NCI-H774 (cell line): Measurements from ENCODE around the gene SPEF1.

Source experiments
- DNase-seq: peaks from one replicate; lab custom pipeline; 2025; lab: John Stamatoyannopoulos, UW

SPEF1 gene

DNA sequence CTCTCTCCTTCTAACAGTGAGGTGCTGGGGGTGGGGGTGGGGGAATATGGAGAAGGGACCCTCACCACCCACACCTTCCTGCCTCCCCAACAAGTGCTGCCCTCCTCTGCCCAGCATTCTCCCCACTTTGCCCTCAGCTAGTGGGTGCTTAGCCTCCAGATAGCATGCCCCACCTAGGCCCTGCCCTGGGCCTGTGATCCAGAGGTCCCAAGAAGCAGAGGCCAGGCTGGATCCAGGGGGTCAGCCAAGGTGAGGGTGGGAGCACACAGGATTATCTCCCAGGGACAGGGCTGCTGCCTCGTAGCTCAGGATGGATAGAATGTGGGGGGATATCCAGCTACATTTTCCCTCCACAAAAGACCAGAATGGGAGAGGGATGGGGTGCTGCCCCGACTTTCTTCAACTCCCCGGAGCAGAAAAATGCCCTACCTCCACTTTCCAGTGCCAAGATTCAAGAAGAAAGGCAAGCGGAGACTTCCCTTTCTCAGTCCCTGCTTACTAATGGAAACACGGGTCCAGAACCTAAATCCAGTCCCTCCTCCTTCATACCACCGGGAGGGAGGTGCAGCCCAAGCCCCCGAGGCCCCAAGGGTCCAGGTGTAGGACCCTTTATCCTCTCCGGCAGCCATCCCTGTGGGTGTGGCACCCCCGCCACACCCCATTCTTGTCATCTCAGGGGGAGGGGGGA, 14.7 kb downstream of the SPEF1 start:
- DNase-seq = no peak

DNA sequence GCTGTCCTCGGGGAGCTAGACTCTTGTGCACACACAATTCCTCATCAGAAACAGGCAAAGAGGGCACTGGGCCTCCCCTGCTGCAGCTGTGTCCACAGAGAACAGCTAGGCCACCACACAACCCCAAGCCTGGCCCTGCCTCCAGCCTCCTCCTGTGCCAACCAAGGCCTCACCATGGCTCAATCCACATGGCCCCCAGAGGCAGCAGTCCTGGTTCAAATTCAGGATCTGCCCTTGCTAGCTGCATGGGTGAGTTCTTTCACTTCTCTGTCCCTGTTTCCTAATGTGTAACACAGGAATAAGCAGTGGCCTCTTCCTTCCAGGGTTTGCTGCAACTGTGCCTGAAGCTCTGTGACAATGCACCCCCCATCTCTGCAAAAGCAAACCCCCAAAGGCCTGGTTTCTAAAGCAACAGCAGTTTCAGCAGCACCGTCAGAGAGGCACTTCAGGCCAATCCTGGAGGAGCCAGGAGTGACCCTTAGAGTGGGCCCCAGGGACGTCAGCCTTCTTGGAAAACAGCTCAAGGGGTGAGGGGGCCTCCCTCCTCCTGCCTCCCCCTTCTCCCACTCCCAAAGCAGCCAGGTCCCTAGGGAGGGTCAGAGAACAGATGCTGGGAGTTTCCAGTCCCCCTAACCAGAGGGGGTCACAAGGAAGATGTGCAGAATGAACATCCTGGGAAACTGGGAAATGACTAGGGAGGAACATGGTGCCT, 15.9 kb downstream of the SPEF1 start:
- no peak for DNase-seq

DNA sequence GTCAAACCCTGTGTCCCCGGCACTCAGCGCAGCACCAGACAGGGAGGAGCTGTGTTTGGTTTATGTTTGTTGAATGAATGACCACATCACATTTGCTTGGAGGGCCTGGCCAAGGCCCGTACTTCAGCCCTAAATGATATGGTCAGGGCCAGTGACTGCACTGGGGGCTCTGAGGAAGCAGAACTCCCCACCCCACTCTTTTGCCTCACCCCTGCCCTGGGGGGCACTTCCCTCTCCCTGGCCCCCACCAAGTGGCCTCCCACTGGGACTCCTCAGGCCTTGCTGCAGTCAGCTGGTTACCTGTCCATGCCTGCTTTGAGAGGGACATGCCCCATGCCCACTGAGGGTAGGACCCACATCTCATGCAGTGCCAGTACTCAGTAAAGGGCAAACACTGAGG, 16.6 kb downstream of the SPEF1 start:
- no peak for DNase-seq

DNA sequence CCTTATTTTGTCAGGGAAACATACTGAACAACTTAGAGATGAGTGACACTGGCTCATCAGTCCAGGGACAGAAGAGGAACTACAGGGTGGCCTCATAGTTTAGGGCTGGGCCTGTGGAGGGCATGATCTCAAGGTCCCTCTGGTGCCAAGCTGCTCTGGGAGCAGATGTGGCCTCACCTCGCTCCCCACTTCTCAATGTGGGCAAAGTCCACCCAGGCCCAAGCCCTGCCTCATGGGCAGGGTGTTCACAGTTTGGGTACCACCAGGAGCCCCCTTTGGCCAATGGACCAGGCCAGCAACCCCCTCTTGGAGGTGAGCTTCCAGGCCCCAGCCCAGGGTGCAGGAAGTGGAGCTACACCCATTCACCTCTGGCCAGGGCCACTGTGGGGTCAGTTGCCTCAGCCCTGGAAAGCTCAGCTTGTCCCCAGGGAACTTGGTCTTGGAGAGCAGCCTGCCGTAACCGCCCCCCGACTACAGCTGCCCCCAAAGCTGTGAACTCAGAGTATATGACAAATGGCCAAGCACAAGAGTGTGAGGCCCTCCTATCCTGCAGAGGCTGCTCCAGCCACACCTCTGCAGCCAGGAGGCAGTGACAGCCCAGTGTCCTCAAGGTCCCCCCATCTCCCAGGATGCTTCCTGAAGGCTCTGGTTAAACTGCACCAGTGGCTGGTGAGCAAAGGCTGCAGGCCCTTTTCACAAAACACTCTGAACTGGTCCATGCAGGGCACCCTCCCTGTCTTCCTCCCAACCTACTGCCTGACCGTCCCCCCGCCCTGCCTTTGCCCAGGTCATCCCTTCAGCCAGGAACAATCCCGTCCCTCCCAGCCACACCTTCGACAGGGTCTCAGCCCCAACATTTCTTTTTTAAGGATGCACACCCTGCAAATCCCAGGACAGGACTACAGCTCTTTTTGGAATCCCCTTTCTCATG, 17.3 kb downstream of the SPEF1 start:
- no peak for DNase-seq

DNA sequence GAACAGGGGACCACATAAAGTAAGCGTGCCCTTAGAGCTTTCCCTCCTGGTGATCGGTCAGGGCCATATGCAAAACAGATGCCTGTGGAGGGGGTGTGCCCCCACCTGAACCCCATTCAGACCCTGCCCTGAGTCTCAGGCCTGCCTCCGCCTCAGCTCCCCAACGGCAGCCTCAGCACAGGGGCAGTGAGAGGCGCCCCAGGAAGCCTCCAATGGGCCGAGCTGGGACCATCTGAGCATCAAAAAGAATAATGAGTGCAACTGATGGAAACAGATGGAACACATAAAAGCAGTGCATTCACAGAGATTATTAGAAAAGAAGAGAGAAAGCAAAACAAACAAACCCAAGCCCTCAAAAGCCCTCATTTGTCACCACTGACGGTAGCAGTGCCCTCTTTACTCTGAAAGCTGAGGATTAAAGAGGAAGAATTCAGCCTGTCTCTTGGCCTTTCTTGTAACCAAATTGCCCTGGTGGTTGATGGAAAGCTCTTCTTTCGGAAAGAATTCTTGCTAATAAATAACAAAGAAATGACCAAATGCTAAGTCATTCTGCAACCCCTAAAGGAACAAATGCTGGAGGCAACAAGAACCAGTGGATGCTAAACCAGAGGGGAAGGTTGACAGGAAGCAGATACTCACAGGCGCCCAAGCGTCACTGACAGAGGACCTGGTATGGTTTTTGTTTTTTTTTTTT, 20.4 kb downstream of the SPEF1 start:
- DNase-seq = no peak

- no peak for DNase-seq
These were observed 21.4 kb downstream of the SPEF1 start for GRCh38 chr20:3759884-3760283.

- no peak for DNase-seq
These were observed 21.9 kb downstream of the SPEF1 start for GRCh38 chr20:3759316-3759823.

GRCh38 chr20:3758566-3758965, 22.7 kb downstream of the SPEF1 start:
- DNase-seq = no peak

DNA sequence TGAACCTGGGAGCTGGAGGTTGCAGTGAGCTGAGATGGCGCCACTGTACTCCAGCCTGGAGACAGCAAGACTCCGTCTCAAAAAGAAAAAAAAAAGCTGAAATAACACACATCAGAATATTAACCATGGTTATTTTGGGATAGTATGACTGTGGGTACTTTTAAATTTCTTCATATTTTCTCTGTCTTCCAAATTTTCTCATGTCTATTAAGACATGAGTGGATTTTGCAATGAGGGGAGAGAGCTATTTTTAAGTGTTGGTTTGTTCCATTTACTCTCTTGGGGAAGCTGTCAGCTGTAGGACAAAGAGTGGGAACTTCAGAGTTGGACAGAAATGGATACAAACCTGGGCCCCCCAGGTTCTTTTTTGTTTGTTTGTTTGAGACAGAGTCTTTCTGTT, 24.0 kb downstream of the SPEF1 start:
- DNase-seq = no peak

GRCh38 chr20:3755814-3756480, 25.3 kb downstream of the SPEF1 start:
- no peak for DNase-seq

DNA sequence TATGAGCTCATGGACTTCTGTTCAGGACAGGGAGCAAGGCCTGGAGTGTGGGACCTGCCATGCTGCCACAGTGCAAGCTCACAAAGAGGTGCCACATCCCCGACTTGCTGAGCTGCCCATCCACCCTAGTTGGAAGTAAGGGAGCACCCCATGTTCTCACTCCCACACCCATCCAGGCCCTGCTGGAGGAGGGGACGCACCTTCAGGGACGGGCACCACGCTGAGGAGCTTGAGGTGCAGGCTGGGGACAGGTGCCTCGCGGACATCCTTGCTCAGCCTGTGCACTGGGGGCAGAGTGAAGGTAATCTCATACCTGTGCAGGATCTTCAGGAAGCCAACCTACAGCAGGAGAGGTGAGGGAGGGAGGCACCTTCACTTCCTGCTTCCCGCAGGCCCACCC, 26.0 kb downstream of the SPEF1 start:
- no peak for DNase-seq

DNA sequence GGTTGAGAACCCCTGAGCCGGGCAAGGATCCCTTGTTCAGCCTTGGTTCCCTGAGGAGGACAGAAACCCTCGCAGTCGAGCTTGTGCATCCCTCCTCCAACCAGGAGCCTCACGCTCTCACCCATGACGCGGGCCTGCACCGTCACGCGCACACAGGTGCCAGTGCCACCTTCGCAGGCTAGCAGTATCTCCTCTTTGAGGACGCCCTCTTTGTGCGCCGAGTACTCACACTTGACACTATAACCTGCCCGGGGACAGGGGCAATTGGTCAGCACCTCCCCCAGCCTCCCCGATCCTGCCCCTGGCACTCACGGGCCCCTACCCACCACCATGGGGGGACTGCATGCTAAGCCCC, 27.0 kb downstream of the SPEF1 start:
- no peak for DNase-seq

GRCh38 chr20:3753501-3754275, 27.6 kb downstream of the SPEF1 start:
- no peak for DNase-seq

GRCh38 chr20:3753098-3753497, 28.1 kb downstream of the SPEF1 start:
- DNase-seq = peak; percentile 8

DNA sequence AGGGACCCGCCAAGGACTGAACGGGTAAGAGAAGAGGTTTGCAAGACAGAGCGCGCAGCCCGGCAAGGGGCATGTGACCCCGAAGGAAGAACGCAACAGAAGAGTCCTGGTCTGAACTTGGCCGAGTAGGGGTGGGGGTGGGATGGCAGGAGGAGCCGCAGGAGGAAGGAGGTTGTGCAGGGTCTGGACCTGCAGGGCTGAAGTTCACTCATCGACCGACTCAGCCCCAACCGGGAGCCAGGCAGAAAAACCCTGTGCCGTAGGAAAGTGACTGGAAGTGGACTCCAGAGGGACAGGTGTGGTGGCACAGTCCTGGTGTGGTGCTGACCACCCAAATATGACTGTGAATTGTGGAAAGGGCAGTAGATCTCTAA, 28.9 kb downstream of the SPEF1 start:
- no peak for DNase-seq

DNA sequence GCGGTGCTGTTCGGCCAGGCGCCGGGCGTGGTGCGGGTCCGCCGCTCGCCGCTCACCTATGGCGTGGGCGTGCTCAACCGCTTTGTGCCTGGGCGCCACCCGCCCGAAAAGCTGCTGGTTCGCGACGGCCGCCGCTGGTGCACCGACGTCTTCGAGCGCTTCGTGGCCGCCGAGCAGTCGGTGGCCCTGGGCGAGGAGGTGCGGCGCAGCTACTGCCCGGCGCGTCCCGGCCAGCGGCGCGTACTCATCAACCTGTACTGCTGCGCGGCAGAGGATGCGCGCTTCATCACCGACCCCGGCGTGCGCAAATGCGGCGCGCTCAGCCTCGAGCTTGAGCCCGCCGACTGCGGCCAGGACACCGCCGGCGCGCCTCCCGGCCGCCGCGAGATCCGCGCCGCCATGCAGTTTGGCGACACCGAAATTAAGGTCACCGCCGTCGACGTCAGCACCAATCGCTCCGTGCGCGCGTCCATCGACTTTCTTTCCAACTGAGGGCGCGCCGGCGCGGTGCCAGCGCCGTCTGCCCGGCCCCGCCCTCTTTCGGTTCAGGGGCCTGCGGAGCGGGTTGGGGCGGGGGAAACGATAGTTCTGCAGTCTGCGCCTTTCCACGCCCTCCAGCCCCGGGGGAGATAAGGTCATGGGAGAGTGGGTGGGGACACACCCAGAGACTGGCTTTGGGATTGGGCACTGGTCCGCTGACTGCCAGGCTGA, 29.4 kb downstream of the SPEF1 start:
- DNase-seq = no peak

GRCh38 chr20:3751305-3751674, 30.0 kb downstream of the SPEF1 start:
- no peak for DNase-seq

- DNase-seq = no peak
These were observed 31.3 kb downstream of the SPEF1 start for GRCh38 chr20:3749689-3750531.

DNA sequence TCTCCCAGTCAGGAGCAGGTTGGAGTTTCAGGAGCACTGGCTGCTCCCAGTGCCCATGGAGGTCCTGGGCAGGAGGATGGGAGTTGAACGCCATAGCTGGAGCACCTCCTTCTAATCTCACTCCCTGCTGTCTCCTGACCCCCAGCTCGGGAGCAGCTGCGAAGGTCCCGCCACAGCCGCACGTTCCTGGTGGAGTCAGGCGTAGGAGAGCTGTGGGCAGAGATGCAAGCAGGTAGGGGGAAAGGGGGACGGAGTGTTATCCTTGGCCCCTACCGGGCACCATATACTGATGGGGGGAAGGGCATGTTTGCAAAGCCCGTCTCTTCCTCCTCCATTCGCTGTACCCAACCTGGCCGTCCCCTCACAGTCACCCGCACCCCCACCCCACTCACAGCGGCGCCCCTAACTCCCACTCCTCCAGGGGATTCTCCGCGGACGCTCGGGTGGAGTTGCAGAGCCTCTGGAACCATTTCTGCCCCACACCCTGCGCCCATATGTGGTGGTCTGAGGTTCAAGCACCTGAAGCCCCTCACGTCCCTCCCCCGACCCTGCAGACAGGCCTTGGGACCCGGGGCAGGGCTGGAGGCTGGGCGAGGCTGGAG, 32.1 kb downstream of the SPEF1 start:
- no peak for DNase-seq
